ENCODE data around the gene PHETA1. TPM values are rescaled to one million over a fixed set of nuclear protein-coding genes. Genes with fewer than 3 reads are reported as not detected.
"Not testable (repeated sequence)": the region's sequence is repeated elsewhere in the genome, so short reads cannot be mapped to it uniquely, and the experiment has no call there.

PHETA1 gene
- total RNA-seq, 2 donors from 2014 or later: 11.5 to 13.4 TPM

GRCh38 chr12:111347891-111348644 is 20.8 kb downstream of the PHETA1 start:
- no peaks in the 10 kb centered on the region for H3K36me3 ChIP-seq
- no peak for DNase-seq (ENCODE audit: low spot score)
- H3K27ac ChIP-seq: no peak overlapping the region
- H3K9me3 ChIP-seq: peaks cover 0 to 21% of the 10 kb centered on the region in 2 donors
- no peaks in the 10 kb centered on the region for H3K4me1 ChIP-seq
- no peaks in the 10 kb centered on the region for H3K27me3 ChIP-seq
- TF ChIP-seq CTCF (IDR thresholded peaks at IDR 0.05): no peak
- no peak overlapping the region for H3K4me3 ChIP-seq

- no peak for TF ChIP-seq CTCF (IDR thresholded peaks at IDR 0.05)
- Histone ChIP-seq H3K36me3 (no peaks in the 10 kb centered on the region), H3K4me1 (no peaks in the 10 kb centered on the region), H3K9me3 (peaks cover 0 to 22% of the 10 kb centered on the region in 2 donors), H3K4me3 (no peak overlapping the region), H3K27me3 (no peaks in the 10 kb centered on the region), H3K27ac (no peak overlapping the region)
- no peak for DNase-seq (ENCODE audit: low spot score)
Observed at GRCh38 chr12:111344254-111344875, 24.5 kb downstream of the PHETA1 start.

- Histone ChIP-seq H3K36me3 (no peaks in the 10 kb centered on the region), H3K9me3 (peaks cover 0 to 10% of the 10 kb centered on the region in 2 donors), H3K4me3 (no peak overlapping the region), H3K4me1 (no peaks in the 10 kb centered on the region), H3K27me3 (no peaks in the 10 kb centered on the region), H3K27ac (no peak overlapping the region)
- TF ChIP-seq CTCF (IDR thresholded peaks at IDR 0.05): no peak
- DNase-seq (ENCODE audit: low spot score): no peak
Observed at GRCh38 chr12:111343181-111343580, 25.7 kb downstream of the PHETA1 start.

GRCh38 chr12:111342376-111342775 is 26.5 kb downstream of the PHETA1 start:
- DNase-seq (ENCODE audit: low spot score): no peak
- Histone ChIP-seq H3K4me3 (no peak overlapping the region), H3K9me3 (peaks cover 0 to 3% of the 10 kb centered on the region in 2 donors), H3K27me3 (no peaks in the 10 kb centered on the region), H3K4me1 (no peaks in the 10 kb centered on the region), H3K27ac (no peak overlapping the region), H3K36me3 (no peaks in the 10 kb centered on the region)
- TF ChIP-seq CTCF (IDR thresholded peaks at IDR 0.05): no peak

GRCh38 chr12:111341426-111342065 is 27.3 kb downstream of the PHETA1 start:
- H3K27ac ChIP-seq: no peak overlapping the region
- H3K36me3 ChIP-seq: no peaks in the 10 kb centered on the region
- H3K9me3 ChIP-seq: peaks cover 0 to 3% of the 10 kb centered on the region in 2 donors
- TF ChIP-seq CTCF (IDR thresholded peaks at IDR 0.05): no peak
- H3K4me3 ChIP-seq: no peak overlapping the region
- H3K27me3 ChIP-seq: no peaks in the 10 kb centered on the region
- H3K4me1 ChIP-seq: no peaks in the 10 kb centered on the region
- DNase-seq (ENCODE audit: low spot score): no peak

GRCh38 chr12:111340680-111341079 is 28.2 kb downstream of the PHETA1 start:
- H3K4me1 ChIP-seq; H3K9me3 ChIP-seq; DNase-seq (ENCODE audit: low spot score); H3K27ac ChIP-seq; H3K36me3 ChIP-seq; H3K27me3 ChIP-seq; H3K4me3 ChIP-seq: not testable (repeated sequence)
